ENCODE data around the gene CHST8.

The CHST8 gene

GRCh38 chr19:33724721-33725060 lies 102.9 kb downstream of the CHST8 start:
- Histone ChIP-seq H3K4me2 (ENCODE audit: low read length) (no peak overlapping the region), H2BK12ac (ENCODE audit: low read length) (no peak overlapping the region), H2BK5ac (ENCODE audit: low read depth, low read length, poor library complexity) (no peak overlapping the region), H4K12ac (ENCODE audit: low read depth, low read length) (no peak overlapping the region), H3K79me2 (ENCODE audit: control insufficient read depth, insufficient read depth, low read length, poor library complexity) (no peaks in the 10 kb centered on the region), H3K9me3 (ENCODE audit: insufficient read depth, low read depth, low read length) (peaks cover 22% of the 10 kb centered on the region), H3K4ac (ENCODE audit: low read depth, low read length) (no peak overlapping the region), H3K4me1 (ENCODE audit: control insufficient read depth in 1 of 2, insufficient read depth in 2 of 2, low read length in 2 of 2) (no peaks in the 10 kb centered on the region), H3K79me1 (ENCODE audit: low read length) (no peaks in the 10 kb centered on the region), H3K36me3 (ENCODE audit: control insufficient read depth in 1 of 2, insufficient read depth in 2 of 2, low read length in 2 of 2) (no peaks in the 10 kb centered on the region), H3K9ac (ENCODE audit: low read length) (no peak overlapping the region), H3K27ac (ENCODE audit: low read depth, low read length) (no peak overlapping the region), H2BK120ac (ENCODE audit: insufficient read depth, low read length, poor library complexity) (no peak overlapping the region), H3K27me3 (ENCODE audit: insufficient read depth, low read length) (no peaks in the 10 kb centered on the region), H4K91ac (ENCODE audit: low read depth, low read length) (no peak overlapping the region), H3K14ac (ENCODE audit: low read length) (no peak overlapping the region), H2AK5ac (ENCODE audit: low read length) (no peak overlapping the region), H4K8ac (ENCODE audit: low read depth, low read length) (no peak overlapping the region), H2AFZ (ENCODE audit: insufficient read depth, low read length, poor library complexity) (no peak overlapping the region), H3K4me3 (ENCODE audit: low read depth, low read length) (no peak overlapping the region), H3K23ac (ENCODE audit: low read length) (no peak overlapping the region), H3K18ac (ENCODE audit: low read length) (no peak overlapping the region)
- WGBS (ENCODE audit: extremely low coverage, insufficient coverage, insufficient read length), result no CpG with 5 or more reads among the region's 7 CpGs
- no peak for DNase-seq

GRCh38 chr19:33725567-33725966 lies 103.8 kb downstream of the CHST8 start:
- no peak overlapping the region for H2AK5ac ChIP-seq (ENCODE audit: low read length)
- no peaks in the 10 kb centered on the region for H3K36me3 ChIP-seq (ENCODE audit: control insufficient read depth in 1 of 2, insufficient read depth in 2 of 2, low read length in 2 of 2)
- DNase-seq, result no peak
- peaks cover 15% of the 10 kb centered on the region for H3K9me3 ChIP-seq (ENCODE audit: insufficient read depth, low read depth, low read length)
- no peak overlapping the region for H2AFZ ChIP-seq (ENCODE audit: insufficient read depth, low read length, poor library complexity)
- no peak overlapping the region for H3K4me3 ChIP-seq (ENCODE audit: low read depth, low read length)
- H4K8ac ChIP-seq (ENCODE audit: low read depth, low read length), result no peak overlapping the region
- no peak overlapping the region for H3K18ac ChIP-seq (ENCODE audit: low read length)
- no peak overlapping the region for H2BK5ac ChIP-seq (ENCODE audit: low read depth, low read length, poor library complexity)
- H3K79me2 ChIP-seq (ENCODE audit: control insufficient read depth, insufficient read depth, low read length, poor library complexity), result no peaks in the 10 kb centered on the region
- no peak overlapping the region for H3K14ac ChIP-seq (ENCODE audit: low read length)
- H3K23ac ChIP-seq (ENCODE audit: low read length), result no peak overlapping the region
- H4K12ac ChIP-seq (ENCODE audit: low read depth, low read length), result no peak overlapping the region
- no peak overlapping the region for H3K27ac ChIP-seq (ENCODE audit: low read depth, low read length)
- H2BK120ac ChIP-seq (ENCODE audit: insufficient read depth, low read length, poor library complexity), result no peak overlapping the region
- H3K27me3 ChIP-seq (ENCODE audit: insufficient read depth, low read length), result no peaks in the 10 kb centered on the region
- no peaks in the 10 kb centered on the region for H3K4me1 ChIP-seq (ENCODE audit: control insufficient read depth in 1 of 2, insufficient read depth in 2 of 2, low read length in 2 of 2)
- no peak overlapping the region for H3K4ac ChIP-seq (ENCODE audit: low read depth, low read length)
- no peak overlapping the region for H3K4me2 ChIP-seq (ENCODE audit: low read length)
- no peak overlapping the region for H4K91ac ChIP-seq (ENCODE audit: low read depth, low read length)
- H3K9ac ChIP-seq (ENCODE audit: low read length), result no peak overlapping the region
- WGBS (ENCODE audit: extremely low coverage, insufficient coverage, insufficient read length), result no CpG with 5 or more reads among the region's 9 CpGs
- H2BK12ac ChIP-seq (ENCODE audit: low read length), result no peak overlapping the region
- H3K79me1 ChIP-seq (ENCODE audit: low read length), result no peaks in the 10 kb centered on the region

- Histone ChIP-seq H2BK12ac (ENCODE audit: low read length) (no peak overlapping the region), H2BK5ac (ENCODE audit: low read depth, low read length, poor library complexity) (no peak overlapping the region), H3K79me2 (ENCODE audit: control insufficient read depth, insufficient read depth, low read length, poor library complexity) (no peaks in the 10 kb centered on the region), H4K12ac (ENCODE audit: low read depth, low read length) (no peak overlapping the region), H4K8ac (ENCODE audit: low read depth, low read length) (no peak overlapping the region), H4K91ac (ENCODE audit: low read depth, low read length) (no peak overlapping the region), H3K18ac (ENCODE audit: low read length) (no peak overlapping the region), H3K27ac (ENCODE audit: low read depth, low read length) (no peak overlapping the region), H3K23ac (ENCODE audit: low read length) (no peak overlapping the region), H2BK120ac (ENCODE audit: insufficient read depth, low read length, poor library complexity) (no peak overlapping the region), H2AFZ (ENCODE audit: insufficient read depth, low read length, poor library complexity) (no peak overlapping the region), H3K9me3 (ENCODE audit: insufficient read depth, low read depth, low read length) (peaks cover 17% of the 10 kb centered on the region), H3K79me1 (ENCODE audit: low read length) (no peaks in the 10 kb centered on the region), H3K9ac (ENCODE audit: low read length) (no peak overlapping the region), H3K4ac (ENCODE audit: low read depth, low read length) (no peak overlapping the region), H3K36me3 (ENCODE audit: control insufficient read depth in 1 of 2, insufficient read depth in 2 of 2, low read length in 2 of 2) (no peaks in the 10 kb centered on the region), H2AK5ac (ENCODE audit: low read length) (no peak overlapping the region), H3K4me2 (ENCODE audit: low read length) (no peak overlapping the region), H3K14ac (ENCODE audit: low read length) (no peak overlapping the region), H3K4me1 (ENCODE audit: control insufficient read depth in 1 of 2, insufficient read depth in 2 of 2, low read length in 2 of 2) (no peaks in the 10 kb centered on the region), H3K27me3 (ENCODE audit: insufficient read depth, low read length) (no peaks in the 10 kb centered on the region), H3K4me3 (ENCODE audit: low read depth, low read length) (no peak overlapping the region)
- no peak for DNase-seq
- WGBS (ENCODE audit: extremely low coverage, insufficient coverage, insufficient read length), result no CpG with 5 or more reads among the region's 12 CpGs
Measured at GRCh38 chr19:33726756-33727155, 105.0 kb downstream of the CHST8 start.

- H3K27ac ChIP-seq (ENCODE audit: low read depth, low read length), result no peak overlapping the region
- H4K12ac ChIP-seq (ENCODE audit: low read depth, low read length), result no peak overlapping the region
- no peak overlapping the region for H3K4ac ChIP-seq (ENCODE audit: low read depth, low read length)
- H2BK120ac ChIP-seq (ENCODE audit: insufficient read depth, low read length, poor library complexity), result no peak overlapping the region
- no peak overlapping the region for H2BK12ac ChIP-seq (ENCODE audit: low read length)
- H3K4me2 ChIP-seq (ENCODE audit: low read length), result no peak overlapping the region
- DNase-seq, result no peak
- peaks cover 16% of the 10 kb centered on the region for H3K9me3 ChIP-seq (ENCODE audit: insufficient read depth, low read depth, low read length)
- H3K79me1 ChIP-seq (ENCODE audit: low read length), result no peaks in the 10 kb centered on the region
- no peak overlapping the region for H3K4me3 ChIP-seq (ENCODE audit: low read depth, low read length)
- H3K9ac ChIP-seq (ENCODE audit: low read length), result no peak overlapping the region
- H3K27me3 ChIP-seq (ENCODE audit: insufficient read depth, low read length), result no peaks in the 10 kb centered on the region
- H2BK5ac ChIP-seq (ENCODE audit: low read depth, low read length, poor library complexity), result no peak overlapping the region
- H3K14ac ChIP-seq (ENCODE audit: low read length), result no peak overlapping the region
- H4K91ac ChIP-seq (ENCODE audit: low read depth, low read length), result no peak overlapping the region
- H2AFZ ChIP-seq (ENCODE audit: insufficient read depth, low read length, poor library complexity), result no peak overlapping the region
- no peak overlapping the region for H2AK5ac ChIP-seq (ENCODE audit: low read length)
- H4K8ac ChIP-seq (ENCODE audit: low read depth, low read length), result no peak overlapping the region
- no peaks in the 10 kb centered on the region for H3K79me2 ChIP-seq (ENCODE audit: control insufficient read depth, insufficient read depth, low read length, poor library complexity)
- no CpG with 5 or more reads among the region's 24 CpGs for WGBS (ENCODE audit: extremely low coverage, insufficient coverage, insufficient read length)
- H3K4me1 ChIP-seq (ENCODE audit: control insufficient read depth in 1 of 2, insufficient read depth in 2 of 2, low read length in 2 of 2), result no peaks in the 10 kb centered on the region
- H3K23ac ChIP-seq (ENCODE audit: low read length), result no peak overlapping the region
- no peak overlapping the region for H3K18ac ChIP-seq (ENCODE audit: low read length)
- no peaks in the 10 kb centered on the region for H3K36me3 ChIP-seq (ENCODE audit: control insufficient read depth in 1 of 2, insufficient read depth in 2 of 2, low read length in 2 of 2)
Measured at GRCh38 chr19:33727331-33727998, 105.7 kb downstream of the CHST8 start.

All from trophoblast cell (in vitro differentiated cells and primary cell).